Type B pancreatic cell (in vitro differentiated cells): ENCODE measurements around the gene CNOT2. TPM values are rescaled to one million over a fixed set of nuclear protein-coding genes. Genes with fewer than 3 reads are reported as not detected.

ENCODE experiments used
- total RNA-seq: library from RNA; stranded (reverse); gene quantifications from 2 replicates; pipeline ENCODE4 v1.2.1, GENCODE V29; 2021; ENCODE audit warnings: low replicate concordance

Gene CNOT2
- total RNA-seq, 1 donor from 2014 or later: 83.9 TPM

Other genes with a start within 250 kb of the CNOT2 start
- 3.9 and 8.4 TPM in 2 replicates for gene KCNMB4, start 122.9 kb downstream of the CNOT2 start, total RNA-seq